Mesenchymal stem cell (in vitro differentiated cells and primary cell): ENCODE results near the gene SPPL2B.

Experiments used
- DNase-seq: peaks from one replicate; pipeline ENCODE4 v3.0.0-alpha.2; 2013
- H2AFZ ChIP-seq: one replicate; pipeline ENCODE4 v1.6.1; 2013; ENCODE audit warnings: low read depth, mild to moderate bottlenecking, control low read depth, inconsistent platforms, low read length, moderate library complexity
- H2AK5ac ChIP-seq: 2 replicates; pipeline ENCODE4 v1.6.1; 2013; ENCODE audit warnings: low read length, moderate library complexity, mild to moderate bottlenecking, inconsistent platforms; ENCODE audit not compliant: severe bottlenecking
- H2BK120ac ChIP-seq: one replicate; pipeline ENCODE4 v1.6.1; 2013; ENCODE audit warnings: low read depth, mild to moderate bottlenecking, inconsistent platforms, low read length, moderate library complexity
- H2BK12ac ChIP-seq, 2 experiments: one replicate each; pipeline ENCODE4 v1.6.1; 2013; ENCODE audit warnings: inconsistent platforms in 2 of 2, low read length in 2 of 2, mild to moderate bottlenecking in 2 of 2, moderate library complexity in 2 of 2, control low read depth in 1 of 2
- H2BK15ac ChIP-seq: one replicate; pipeline ENCODE4 v1.6.1; 2013; ENCODE audit warnings: mild to moderate bottlenecking, low read depth, inconsistent platforms; ENCODE audit not compliant: poor library complexity, severe bottlenecking
- H2BK5ac ChIP-seq: 2 replicates; pipeline ENCODE4 v1.6.1; 2013; ENCODE audit warnings: low read depth, mild to moderate bottlenecking, low read length, control low read depth, inconsistent platforms; ENCODE audit not compliant: poor library complexity, severe bottlenecking
- H3K14ac ChIP-seq, 2 experiments: one replicate each; pipeline ENCODE4 v1.6.1; 2013; ENCODE audit warnings: inconsistent platforms in 2 of 2, low read length in 2 of 2, control low read depth in 1 of 2, mild to moderate bottlenecking in 1 of 2, moderate library complexity in 1 of 2
- H3K18ac ChIP-seq, 2 experiments: one replicate each; pipeline ENCODE4 v1.6.1; 2013; ENCODE audit warnings: inconsistent platforms in 2 of 2, low read length in 2 of 2, control low read depth in 1 of 2, low read depth in 1 of 2, mild to moderate bottlenecking in 1 of 2
- H3K23ac ChIP-seq, 2 experiments: one replicate each; pipeline ENCODE4 v1.6.1; 2013; ENCODE audit warnings: inconsistent platforms in 2 of 2, low read length in 2 of 2, mild to moderate bottlenecking in 2 of 2, moderate library complexity in 2 of 2, control low read depth in 1 of 2
- H3K27ac ChIP-seq: 2 replicates; pipeline ENCODE4 v1.5.1; 2013; ENCODE audit warnings: mild to moderate bottlenecking, moderate library complexity, low read length, control low read depth, inconsistent platforms; ENCODE audit not compliant: poor library complexity, severe bottlenecking
- H3K27me3 ChIP-seq, 2 experiments: 2 replicates each; pipeline versions ENCODE4 v1.6.1 to v1.7.0; 2013; ENCODE audit warnings: low read length in 2 of 2, mild to moderate bottlenecking in 2 of 2, moderate library complexity in 2 of 2, control low read depth in 1 of 2, inconsistent platforms in 1 of 2; ENCODE audit not compliant: control insufficient read depth in 1 of 2, insufficient read depth in 1 of 2
- H3K36me3 ChIP-seq, 2 experiments: 2 replicates each; pipeline versions ENCODE4 v1.6.1 to v1.7.0; 2013; ENCODE audit warnings: low read length in 2 of 2, control low read depth in 1 of 2, inconsistent platforms in 1 of 2, low read depth in 1 of 2, mild to moderate bottlenecking in 1 of 2; ENCODE audit not compliant: insufficient read depth in 2 of 2, control insufficient read depth in 1 of 2
- H3K4ac ChIP-seq, 2 experiments: one replicate each; pipeline ENCODE4 v1.6.1; 2013; ENCODE audit warnings: inconsistent platforms in 2 of 2, low read length in 2 of 2, mild to moderate bottlenecking in 2 of 2, moderate library complexity in 2 of 2, control low read depth in 1 of 2, low read depth in 1 of 2
- H3K4me1 ChIP-seq: 2 replicates; pipeline ENCODE4 v1.6.1; 2013; ENCODE audit warnings: low read depth, low read length, control low read depth; ENCODE audit not compliant: control insufficient read depth, insufficient read depth
- H3K4me2 ChIP-seq: 2 replicates; pipeline ENCODE4 v1.6.1; 2013; ENCODE audit warnings: low read length, mild to moderate bottlenecking, inconsistent platforms; ENCODE audit not compliant: poor library complexity, severe bottlenecking
- H3K4me3 ChIP-seq, 2 experiments: 2 replicates each; pipeline versions ENCODE4 v1.5.1 to v1.7.0; 2013; ENCODE audit warnings: low read length in 2 of 2, mild to moderate bottlenecking in 2 of 2, control low read depth in 1 of 2, low read depth in 1 of 2; ENCODE audit not compliant: insufficient read depth in 1 of 2
- H3K79me1 ChIP-seq: replicated peaks from 2 replicates; pipeline ENCODE4 v1.6.1; 2013; ENCODE audit warnings: mild to moderate bottlenecking, control low read depth, low read length, inconsistent platforms; ENCODE audit not compliant: poor library complexity, severe bottlenecking
- H3K9ac ChIP-seq: 2 replicates; pipeline ENCODE4 v1.7.0; 2013; ENCODE audit warnings: mild to moderate bottlenecking, low read length, moderate library complexity
- H3K9me3 ChIP-seq: 2 replicates; pipeline ENCODE4 v1.7.0; 2013; ENCODE audit warnings: mild to moderate bottlenecking, low read length; ENCODE audit not compliant: control insufficient read depth
- H4K8ac ChIP-seq: one replicate; pipeline ENCODE4 v1.6.1; 2013; ENCODE audit warnings: inconsistent platforms, mild to moderate bottlenecking, low read length, moderate library complexity
- H4K91ac ChIP-seq: one replicate; pipeline ENCODE4 v1.6.1; 2013; ENCODE audit warnings: mild to moderate bottlenecking, low read length, inconsistent platforms
- WGBS: methylation state at CpG from one replicate; pipeline ENCODE4 v1.1.7; 2013; ENCODE audit warnings: mixed read lengths; 5-methylcytosine and 5-hydroxymethylcytosine counted together

Gene SPPL2B

DNA sequence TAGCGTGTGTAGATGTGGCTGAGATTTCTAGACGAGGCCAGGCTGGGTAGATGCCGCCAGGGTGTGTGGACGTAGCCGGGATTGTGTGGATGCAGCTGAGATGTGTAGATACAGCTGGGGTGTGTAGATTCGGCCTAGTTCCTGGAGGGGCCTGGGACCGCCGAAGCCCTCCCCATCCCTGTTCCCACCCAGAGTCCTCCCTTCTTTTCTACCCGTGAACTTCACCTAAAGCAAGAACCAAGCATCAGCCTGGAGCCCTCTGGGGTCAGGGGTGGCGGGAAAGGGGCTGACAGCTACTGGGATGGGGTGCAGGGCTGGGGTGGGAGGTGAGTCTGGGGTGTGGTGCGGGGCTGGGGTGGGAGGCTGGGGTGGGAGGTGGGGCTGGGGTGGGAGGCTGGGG, 32.3 kb downstream of the SPPL2B start:
- Histone ChIP-seq H2BK5ac (no peak overlapping the region), H3K23ac (no peak overlapping the region)
- 100% methylated on average over 1 of the region's 11 CpGs for WGBS

DNA sequence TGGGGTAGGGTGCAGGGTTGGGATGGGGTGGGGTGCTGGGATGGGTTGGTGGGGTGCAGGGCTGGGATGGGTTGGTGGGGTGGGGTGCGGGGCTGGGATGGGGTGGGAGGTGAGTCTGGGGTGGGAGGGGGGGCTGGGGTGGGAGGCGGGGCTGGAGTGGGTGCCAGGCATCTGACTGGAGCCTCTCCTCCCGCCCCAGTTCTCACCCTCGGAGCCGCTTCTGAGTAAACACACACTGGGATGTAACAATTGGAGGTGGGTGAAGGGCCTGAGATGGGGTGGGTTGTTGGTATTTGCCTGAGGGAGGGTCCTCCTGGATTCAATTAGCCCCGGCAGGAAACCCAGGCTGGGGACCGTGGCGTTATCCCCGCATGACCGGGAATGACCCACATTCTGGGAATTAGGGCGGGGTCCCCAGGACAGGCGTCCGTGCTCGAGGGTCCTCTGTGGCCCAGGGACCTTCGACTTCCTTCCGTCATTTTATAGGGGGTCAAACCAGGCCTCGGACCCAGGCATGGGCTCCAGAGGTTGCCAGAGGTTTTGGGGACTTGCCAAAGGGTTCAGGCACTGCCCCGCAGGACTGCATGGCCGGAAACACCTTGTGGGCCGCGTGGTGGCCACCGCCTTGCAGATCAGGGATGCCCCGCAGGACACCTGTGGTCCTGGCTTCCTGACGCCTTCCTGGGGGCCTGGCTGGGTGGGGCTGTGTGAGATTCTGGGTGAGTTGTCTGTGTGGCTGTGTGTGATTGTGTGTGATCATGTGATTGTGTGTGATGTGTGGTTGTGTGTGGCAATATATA, 33.0 kb downstream of the SPPL2B start:
- no peak for DNase-seq
- WGBS, result 85% methylated on average over 22 of the region's 24 CpGs
- H3K9ac ChIP-seq, result no peak overlapping the region

More for the DNA sequence above, 32.3 kb downstream of the SPPL2B start:
- Histone ChIP-seq H4K8ac (no peak overlapping the region), H3K27ac (no peak overlapping the region), H2AFZ (no peak overlapping the region), H2AK5ac (no peak overlapping the region), H3K4ac (no peak overlapping the region), H3K9ac (no peak overlapping the region), H3K18ac (no peak overlapping the region), H3K36me3 (peaks cover 0 to 3% of the 10 kb centered on the region in 2 experiments), H3K4me2 (no peak overlapping the region), H3K79me1 (no peaks in the 10 kb centered on the region), H2BK12ac (no peak overlapping the region), H3K14ac (peak overlapping the region in 1 of 2 experiments; percentile 55), H3K27me3 (peaks cover 28 to 69% of the 10 kb centered on the region in 2 experiments), H4K91ac (no peak overlapping the region), H3K4me1 (peaks cover 6% of the 10 kb centered on the region), H3K4me3 (no peak overlapping the region), H2BK15ac (no peak overlapping the region), H3K9me3 (no peaks in the 10 kb centered on the region), H2BK120ac (no peak overlapping the region)
- DNase-seq, result no peak

DNA sequence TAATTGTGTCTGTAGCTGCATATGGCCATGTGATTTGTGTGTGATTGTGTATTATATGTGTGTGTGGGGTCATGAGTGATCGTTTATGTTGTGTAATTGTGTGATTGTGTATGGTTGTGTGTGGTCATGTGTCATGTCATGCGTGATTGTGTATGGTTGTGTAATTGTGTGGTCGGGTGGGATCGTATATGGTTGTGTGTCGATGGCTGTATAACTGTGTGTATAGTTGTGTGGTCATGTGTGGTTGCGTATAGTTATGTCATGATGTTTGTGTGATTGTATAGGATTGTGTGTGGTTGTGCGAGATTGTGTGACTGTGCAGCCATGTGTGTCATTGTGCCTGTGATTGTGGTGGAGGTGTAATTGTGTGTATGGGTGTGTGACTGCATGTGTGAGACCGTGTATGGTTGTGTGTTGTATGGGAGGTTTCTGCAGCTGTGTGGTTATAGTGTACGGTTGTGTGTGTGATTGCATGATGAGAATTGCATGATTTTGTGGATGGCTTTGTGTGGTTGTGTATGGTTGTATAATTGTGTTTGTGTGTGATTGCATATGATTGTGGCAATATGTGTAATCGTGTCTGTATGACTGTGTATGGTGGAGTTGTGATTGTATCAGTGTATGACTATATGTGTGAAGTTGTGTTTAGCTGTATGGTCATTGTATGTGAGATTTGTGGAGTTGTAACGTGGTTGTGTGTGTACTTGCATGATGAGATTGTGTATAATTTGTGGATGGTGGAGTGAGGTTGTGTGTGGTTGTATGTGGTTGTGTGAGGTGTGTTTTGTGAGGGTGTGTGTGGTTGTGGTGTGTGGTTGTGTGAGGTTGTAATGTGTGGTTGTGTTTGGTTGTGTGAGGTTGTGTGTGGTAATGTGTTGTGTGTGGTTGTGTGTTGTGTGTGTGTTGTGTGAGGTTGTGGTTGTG, 33.8 kb downstream of the SPPL2B start:
- Histone ChIP-seq H2BK12ac (no peak overlapping the region), H3K9ac (no peak overlapping the region), H2AFZ (no peak overlapping the region), H3K27ac (no peak overlapping the region), H3K4me2 (no peak overlapping the region), H2BK5ac (no peak overlapping the region), H3K4me1 (peaks cover 2% of the 10 kb centered on the region), H3K79me1 (no peaks in the 10 kb centered on the region), H3K9me3 (no peaks in the 10 kb centered on the region), H3K36me3 (peaks cover 0 to 3% of the 10 kb centered on the region in 2 experiments), H3K27me3 (peaks cover 28 to 71% of the 10 kb centered on the region in 2 experiments), H4K91ac (no peak overlapping the region), H3K4ac (no peak overlapping the region), H3K23ac (peak overlapping the region in 1 of 2 experiments; percentile 23), H3K18ac (no peak overlapping the region), H4K8ac (no peak overlapping the region), H2AK5ac (no peak overlapping the region), H2BK15ac (no peak overlapping the region), H3K14ac (peak overlapping the region in 1 of 2 experiments; percentile 36), H3K4me3 (no peak overlapping the region), H2BK120ac (no peak overlapping the region)
- DNase-seq, result no peak
- WGBS, result 93% methylated on average over 11 of the region's 11 CpGs

More for the DNA sequence above, 33.0 kb downstream of the SPPL2B start:
- Histone ChIP-seq H3K4me1 (peaks cover 2% of the 10 kb centered on the region), H3K14ac (no peak overlapping the region), H3K4me3 (no peak overlapping the region), H3K18ac (no peak overlapping the region), H2AK5ac (no peak overlapping the region), H2BK120ac (no peak overlapping the region), H2BK12ac (no peak overlapping the region), H2AFZ (no peak overlapping the region), H3K27me3 (peaks cover 28 to 69% of the 10 kb centered on the region in 2 experiments), H2BK5ac (no peak overlapping the region), H3K4me2 (no peak overlapping the region), H3K27ac (no peak overlapping the region), H3K4ac (no peak overlapping the region), H3K23ac (no peak overlapping the region), H3K36me3 (peaks cover 0 to 3% of the 10 kb centered on the region in 2 experiments), H4K91ac (no peak overlapping the region), H3K9me3 (no peaks in the 10 kb centered on the region), H2BK15ac (no peak overlapping the region), H4K8ac (no peak overlapping the region), H3K79me1 (no peaks in the 10 kb centered on the region)

DNA sequence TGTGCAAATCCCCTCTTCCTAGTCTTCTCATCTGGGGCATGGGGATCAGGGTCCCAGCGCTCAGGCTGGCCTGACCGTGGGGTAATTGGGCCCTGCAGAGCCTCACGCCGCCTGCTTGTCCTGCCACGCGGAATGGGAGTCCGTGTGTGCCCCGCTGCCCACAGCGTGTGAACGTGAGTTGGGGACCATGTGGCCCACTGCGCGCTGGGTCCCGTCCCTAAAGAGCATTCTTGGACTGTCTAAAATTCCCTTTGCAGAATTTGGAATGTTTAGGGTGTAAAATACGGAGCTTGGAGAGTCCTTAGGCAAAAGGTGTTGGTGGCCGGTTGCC, 34.5 kb downstream of the SPPL2B start:
- Histone ChIP-seq H3K4me3 (no peak overlapping the region), H2BK12ac (no peak overlapping the region), H3K18ac (no peak overlapping the region), H3K9me3 (no peaks in the 10 kb centered on the region), H3K27me3 (peaks cover 29 to 72% of the 10 kb centered on the region in 2 experiments), H4K8ac (no peak overlapping the region), H3K27ac (no peak overlapping the region), H2AFZ (no peak overlapping the region), H3K4ac (no peak overlapping the region), H2AK5ac (no peak overlapping the region), H4K91ac (no peak overlapping the region), H3K4me2 (no peak overlapping the region), H2BK15ac (no peak overlapping the region), H3K36me3 (peaks cover 0 to 3% of the 10 kb centered on the region in 2 experiments), H3K23ac (no peak overlapping the region), H3K79me1 (no peaks in the 10 kb centered on the region), H3K4me1 (peaks cover 2% of the 10 kb centered on the region), H2BK120ac (no peak overlapping the region), H3K9ac (no peak overlapping the region), H2BK5ac (no peak overlapping the region), H3K14ac (no peak overlapping the region)
- DNase-seq, result no peak
- 89% methylated on average over 15 of the region's 15 CpGs for whole genome bisulfite sequencing
